ENCODE measurements around the gene PTGFRN.

DNA sequence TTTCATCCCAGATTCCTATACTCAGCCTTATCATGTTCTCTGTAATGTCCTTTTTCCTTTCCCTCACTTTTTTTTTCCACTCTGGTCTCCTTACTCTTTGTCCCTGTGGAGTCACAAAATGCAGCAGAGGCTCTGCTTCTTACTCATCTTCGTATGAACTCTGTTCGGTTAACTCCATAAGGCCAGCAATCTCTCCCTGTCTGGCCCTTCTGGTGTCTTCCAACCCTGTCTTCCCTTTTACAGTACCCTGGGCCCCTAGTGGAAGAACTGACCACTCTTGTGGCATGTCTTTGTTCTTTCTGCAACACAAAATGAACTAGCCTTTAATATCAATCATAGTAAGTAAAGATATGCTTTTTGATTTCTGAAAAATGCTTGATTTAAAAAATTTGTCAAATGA is 98.9 kb downstream of the PTGFRN start:
- TF ChIP-seq, protein P1, sequence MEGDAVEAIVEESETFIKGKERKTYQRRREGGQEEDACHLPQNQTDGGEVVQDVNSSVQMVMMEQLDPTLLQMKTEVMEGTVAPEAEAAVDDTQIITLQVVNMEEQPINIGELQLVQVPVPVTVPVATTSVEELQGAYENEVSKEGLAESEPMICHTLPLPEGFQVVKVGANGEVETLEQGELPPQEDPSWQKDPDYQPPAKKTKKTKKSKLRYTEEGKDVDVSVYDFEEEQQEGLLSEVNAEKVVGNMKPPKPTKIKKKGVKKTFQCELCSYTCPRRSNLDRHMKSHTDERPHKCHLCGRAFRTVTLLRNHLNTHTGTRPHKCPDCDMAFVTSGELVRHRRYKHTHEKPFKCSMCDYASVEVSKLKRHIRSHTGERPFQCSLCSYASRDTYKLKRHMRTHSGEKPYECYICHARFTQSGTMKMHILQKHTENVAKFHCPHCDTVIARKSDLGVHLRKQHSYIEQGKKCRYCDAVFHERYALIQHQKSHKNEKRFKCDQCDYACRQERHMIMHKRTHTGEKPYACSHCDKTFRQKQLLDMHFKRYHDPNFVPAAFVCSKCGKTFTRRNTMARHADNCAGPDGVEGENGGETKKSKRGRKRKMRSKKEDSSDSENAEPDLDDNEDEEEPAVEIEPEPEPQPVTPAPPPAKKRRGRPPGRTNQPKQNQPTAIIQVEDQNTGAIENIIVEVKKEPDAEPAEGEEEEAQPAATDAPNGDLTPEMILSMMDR (conservative IDR thresholded peaks at IDR 0.05; ENCODE audit: low read depth, low read length): no peak
- TF ChIP-seq EZH2 (IDR thresholded peaks at IDR 0.05; ENCODE audit: low read length, unreplicated experiment) (no peak), EZH2phosphoT487 (IDR thresholded peaks at IDR 0.05; ENCODE audit: borderline replicate concordance, low read length) (no peak)
